Measurements from ENCODE around the gene HOXC5.

The HOXC5 gene

DNA sequence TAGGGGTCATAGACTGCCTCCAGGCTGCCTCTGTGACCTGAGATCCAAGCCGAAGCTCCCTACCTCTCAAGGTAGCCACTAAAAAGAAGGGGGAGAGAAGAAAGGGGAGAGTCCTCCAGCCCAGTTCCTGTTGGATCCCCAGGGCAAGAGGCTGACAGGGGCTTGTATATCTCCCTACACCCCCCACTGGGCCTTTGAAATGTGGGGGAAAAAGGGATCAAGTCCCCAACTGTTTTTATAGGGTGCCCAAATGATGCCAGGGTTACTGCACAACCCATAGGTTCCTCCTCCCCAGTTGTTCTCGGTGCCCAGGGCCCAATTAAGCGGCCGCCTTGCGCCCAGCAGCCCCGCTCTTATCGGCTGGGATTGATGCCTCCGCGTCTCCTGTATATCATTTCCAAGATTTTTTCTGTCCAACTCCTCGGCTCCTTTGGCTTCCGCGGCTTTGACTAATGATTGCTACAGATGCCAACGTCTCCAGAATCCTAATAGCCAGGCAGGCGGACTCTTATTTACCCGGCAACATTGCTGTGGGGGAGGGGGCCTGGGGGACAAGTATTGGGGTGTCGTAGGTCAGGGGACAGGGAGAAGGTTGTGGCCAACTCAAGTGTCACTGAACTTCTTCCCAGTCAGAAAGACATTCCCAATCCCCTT is 13.1 kb downstream of the HOXC5 start:
- no peak for DNase-seq (ENCODE audit: low read depth in 2 of 2)

DNA sequence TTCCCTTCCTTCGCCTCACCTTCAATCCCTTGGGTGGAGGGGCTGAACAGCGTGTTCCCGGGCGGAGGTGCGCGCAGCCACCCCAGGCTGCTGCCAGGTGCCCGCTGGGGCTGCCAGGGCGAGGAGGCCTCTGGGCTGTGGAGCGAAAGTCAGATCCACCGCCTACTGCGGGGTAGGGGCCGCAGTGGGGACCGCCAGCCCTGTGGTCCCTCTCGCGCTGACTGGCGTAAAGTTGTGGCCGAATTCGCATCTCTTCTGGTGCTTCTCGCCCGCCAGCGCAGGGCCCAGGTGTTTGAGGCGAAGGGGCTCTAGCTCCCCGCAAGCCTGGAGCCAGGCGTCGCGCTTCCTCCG is 13.9 kb downstream of the HOXC5 start:
- no peak for DNase-seq (ENCODE audit: low read depth in 2 of 2)

DNA sequence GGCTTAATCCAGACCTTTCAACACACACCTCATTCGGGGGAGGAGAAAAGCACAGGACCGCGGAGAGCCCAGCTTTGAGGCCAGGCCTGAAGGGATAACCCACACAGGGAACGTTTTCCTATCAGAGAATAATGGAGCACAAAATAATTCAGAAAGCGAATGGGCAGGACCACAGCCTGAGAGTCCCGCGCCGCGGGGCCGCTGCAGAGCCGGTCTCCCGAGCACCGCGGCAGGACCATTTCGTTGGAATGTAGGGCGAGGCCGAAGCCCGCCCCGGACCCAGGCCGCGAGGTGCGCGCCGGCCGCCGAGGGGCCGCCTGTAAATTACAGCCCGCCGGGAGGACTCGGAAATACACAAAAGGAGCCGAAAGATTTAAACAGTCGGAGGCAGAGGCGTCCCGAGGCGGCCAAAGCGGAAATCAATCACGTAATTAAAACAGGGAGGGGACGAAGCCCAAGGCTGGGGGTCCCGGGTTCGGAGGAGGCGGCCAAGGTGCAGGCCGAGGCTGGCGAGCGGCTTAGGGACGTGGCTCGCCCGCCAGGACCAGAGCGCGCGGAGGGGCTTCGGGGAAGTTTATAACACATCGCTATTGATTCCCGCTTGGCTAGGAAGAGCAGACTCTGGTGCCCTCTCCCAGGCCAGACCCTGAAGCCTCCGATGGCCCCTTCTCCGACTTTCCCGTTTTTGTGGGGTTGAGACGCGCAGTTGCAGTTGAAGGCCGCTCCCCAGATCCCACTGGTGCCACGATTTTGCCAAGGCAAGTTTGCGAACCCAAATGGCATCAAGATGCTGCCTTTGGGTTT is 14.5 kb downstream of the HOXC5 start:
- DNase-seq (ENCODE audit: low read depth in 2 of 2) = no peak

DNA sequence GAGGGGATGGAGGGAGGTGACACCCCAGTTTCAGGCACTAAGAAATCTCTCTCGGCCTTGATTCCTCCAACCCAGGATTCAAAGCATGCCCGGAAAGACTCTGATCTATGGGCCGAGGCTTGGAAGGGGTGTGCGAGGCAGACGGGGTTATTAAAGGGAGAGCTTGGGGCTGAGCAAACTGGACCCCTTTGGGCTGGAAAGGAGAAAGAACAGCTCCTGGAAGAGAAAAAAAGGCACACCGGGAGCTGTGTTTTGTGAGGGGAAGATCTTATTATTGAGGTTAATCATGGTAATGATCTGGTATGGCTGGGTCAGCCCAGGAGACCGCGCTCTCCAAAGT is 15.1 kb downstream of the HOXC5 start:
- DNase-seq (ENCODE audit: low read depth in 2 of 2) = no peak

DNA sequence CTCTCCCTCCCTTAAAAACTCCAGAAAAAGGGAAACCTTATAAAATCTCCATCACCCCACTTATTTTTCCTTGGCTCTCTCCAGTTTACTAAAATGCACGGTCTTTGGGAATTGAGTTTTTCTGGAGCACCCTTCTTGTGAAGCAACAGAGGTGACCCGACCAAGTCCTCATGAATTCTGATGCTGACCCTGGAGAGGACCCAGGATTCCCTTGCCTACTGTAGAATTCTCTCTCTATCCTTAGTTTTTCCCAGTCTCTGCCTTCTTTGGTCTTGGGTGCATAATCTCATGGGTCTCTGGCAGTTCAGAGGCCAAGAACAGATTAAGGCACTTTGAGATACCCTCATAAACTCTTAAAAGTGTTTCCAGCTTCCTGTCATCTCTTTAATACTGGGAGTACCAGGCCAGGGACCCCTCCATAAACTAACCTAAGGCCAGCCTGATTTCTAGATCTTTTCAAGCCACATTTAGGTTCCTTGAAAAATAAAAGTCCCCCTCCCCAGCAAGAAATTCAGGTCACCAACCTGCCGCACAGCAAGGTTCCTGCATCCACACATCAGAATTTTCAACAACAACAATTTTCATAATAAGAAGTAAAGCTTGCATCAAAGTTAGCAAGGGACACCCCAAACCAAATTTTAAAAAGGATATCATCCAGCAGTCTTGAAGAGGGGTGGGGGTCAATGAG is 15.7 kb downstream of the HOXC5 start:
- no peak for DNase-seq (ENCODE audit: low read depth in 2 of 2)

DNA sequence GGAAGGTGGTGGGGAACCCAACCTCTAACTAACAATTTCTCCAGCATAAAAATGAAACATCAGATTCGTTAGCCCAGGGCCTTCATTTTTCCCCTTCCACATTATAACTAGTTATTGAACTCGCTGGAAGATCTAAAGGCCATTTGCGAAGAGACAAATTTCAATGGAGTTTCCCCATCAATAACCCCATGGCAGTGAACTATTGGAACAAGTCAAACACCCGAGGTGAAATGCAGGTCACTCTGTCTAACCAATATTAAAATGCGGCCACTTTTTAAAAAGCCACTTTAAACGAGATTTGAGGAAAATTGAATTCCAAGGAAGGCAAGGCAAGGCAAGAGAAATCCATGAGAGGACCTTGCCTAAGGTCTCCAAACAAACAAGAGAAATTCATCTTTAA is 16.3 kb downstream of the HOXC5 start:
- no peak for DNase-seq (ENCODE audit: low read depth in 2 of 2)

DNA sequence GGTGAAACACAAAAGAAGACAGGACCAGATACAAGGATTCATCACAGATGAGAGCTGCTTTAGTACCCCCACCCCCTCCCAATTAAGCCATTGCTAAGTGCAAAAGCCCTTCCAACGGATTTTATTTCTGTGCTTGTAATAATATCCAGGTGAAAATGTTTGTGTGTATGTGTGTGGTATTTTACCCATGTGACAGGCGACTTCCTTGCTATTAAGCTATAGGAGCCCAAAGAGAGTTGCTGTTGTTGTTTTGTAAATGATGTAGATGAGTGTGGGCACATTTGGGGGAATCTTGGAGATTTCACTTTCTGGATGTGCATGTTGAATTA is 17.6 kb downstream of the HOXC5 start:
- no peak for DNase-seq (ENCODE audit: low read depth in 2 of 2)

DNA sequence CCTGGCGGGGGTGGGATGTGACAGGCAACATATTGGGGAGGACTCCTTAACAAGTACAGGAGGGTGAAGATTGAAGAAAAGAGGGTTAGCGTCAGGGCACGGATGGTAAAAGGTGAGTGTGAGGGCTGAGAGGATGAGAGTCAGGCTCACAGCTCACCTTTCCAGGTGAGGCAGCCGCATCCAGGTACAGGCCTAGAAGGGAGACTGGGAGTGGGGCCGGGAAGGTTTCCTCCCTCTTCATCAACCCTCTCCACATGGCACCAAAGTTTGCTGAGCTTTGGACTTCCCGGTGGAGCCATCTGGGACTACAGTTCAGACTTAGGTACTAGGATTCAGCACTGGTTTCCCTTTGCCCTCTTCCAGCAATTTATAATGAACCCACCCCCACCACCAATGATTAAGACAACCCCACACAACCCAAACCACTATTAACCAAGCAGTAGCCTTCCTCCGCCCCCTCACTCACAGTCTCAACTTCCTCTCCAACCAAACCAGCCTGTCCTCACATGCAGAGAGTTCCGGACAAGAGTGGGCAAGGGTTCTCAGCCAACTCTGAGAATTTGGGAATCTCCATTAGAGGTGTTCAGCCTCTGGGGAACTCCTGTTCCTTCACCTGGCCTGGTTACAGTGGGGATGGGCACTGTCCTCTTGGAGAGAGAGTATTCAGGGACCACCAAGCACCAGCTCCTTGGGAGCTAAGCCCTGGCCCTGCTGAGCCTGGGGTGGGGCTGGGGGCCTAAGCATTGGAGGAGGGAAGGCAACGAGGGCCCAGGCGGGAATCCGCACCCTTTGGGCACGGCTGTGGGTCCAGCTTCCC is 18.4 kb downstream of the HOXC5 start:
- no peak for DNase-seq (ENCODE audit: low read depth in 2 of 2)

DNA sequence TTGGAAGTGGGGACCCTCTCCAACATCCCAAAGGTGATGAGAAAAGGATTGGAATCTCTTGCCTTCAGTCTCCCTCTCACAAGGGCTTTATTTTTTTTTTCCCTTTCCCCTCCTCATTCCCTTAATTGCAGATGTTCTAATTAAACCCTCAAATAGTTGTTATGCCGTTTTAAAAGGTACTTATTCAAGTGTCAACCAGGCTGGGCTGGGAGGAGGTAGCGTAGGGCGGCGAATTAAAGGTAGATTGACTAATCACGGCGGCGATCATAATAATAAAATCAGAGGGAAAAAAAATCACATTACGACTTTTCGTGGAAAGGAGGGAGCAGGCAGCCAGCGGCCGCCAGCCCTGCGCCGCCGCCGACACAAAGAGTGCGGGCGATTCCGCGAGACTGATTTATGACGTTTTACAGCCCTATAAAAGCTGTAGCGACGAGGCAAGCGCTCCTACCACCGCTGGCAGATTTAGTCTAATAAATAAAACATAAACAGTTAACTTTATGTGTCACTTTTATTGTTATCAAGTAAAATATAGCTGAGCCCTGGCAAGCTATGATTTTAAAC is 19.1 kb downstream of the HOXC5 start:
- no peak for DNase-seq (ENCODE audit: low read depth in 2 of 2)

DNA sequence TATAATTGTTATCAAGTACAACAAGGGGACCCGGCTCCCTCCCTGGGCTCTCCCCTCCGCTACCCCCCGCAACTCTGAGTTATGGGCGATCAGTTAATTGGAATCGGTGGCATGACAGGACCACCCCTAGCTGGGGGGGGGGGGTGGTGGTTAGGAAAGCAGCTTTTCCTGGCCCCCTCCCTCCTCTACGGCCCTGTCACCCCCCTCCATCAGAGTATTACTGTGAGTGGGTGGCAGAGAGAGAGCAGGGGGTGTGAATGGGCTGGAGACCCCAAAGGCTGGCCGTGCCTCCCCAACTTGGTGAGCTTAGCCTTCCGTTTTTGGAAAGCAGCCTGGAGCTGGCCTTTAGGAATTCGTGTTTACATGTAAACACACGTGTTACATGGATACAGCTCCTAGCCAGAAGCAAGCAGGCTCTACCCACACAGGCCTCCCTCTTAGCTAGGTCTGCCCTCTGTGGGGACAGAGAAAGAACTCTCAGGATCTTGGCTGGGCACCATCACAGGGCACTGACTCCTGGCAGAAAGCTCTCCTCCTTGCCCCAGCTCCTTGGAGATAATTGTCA is 19.7 kb downstream of the HOXC5 start:
- no peak for DNase-seq (ENCODE audit: low read depth in 2 of 2)

DNA sequence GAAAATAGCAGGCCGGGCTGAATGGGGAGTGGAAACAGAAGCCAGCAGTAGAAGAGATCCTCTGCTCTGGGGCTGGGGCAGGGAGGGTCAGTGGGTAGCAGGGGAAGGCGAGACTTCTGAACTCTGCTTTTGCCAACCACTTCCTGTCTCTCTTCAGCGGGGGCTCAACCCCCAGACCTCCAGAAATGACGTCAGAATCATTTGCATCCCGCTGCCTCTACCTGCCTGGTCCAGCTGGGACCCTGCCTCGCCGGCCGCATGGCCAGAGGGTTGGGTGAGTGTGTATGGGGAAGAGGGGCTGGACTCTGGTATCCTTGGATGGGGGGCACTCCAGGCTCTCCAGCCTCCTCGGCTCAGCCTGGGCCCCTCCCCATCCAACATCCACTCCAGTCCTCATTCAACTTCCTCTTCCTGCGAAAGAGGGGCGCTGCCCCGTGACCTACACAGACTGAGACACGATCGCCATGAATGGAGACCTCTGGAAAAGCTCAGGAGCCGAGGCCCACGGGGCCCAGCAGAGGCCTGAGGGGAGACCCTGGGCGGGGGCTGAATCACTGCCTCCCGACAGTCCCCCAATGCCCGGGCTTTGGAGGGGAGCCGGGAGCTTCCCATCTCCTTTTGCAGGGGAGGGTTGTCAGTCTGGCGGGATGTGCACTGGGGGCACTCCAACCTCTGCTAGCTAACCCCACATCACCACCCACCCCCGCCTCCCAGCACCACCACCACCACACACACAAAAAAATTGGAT is 20.3 kb downstream of the HOXC5 start:
- DNase-seq (ENCODE audit: low read depth in 2 of 2) = no peak

DNA sequence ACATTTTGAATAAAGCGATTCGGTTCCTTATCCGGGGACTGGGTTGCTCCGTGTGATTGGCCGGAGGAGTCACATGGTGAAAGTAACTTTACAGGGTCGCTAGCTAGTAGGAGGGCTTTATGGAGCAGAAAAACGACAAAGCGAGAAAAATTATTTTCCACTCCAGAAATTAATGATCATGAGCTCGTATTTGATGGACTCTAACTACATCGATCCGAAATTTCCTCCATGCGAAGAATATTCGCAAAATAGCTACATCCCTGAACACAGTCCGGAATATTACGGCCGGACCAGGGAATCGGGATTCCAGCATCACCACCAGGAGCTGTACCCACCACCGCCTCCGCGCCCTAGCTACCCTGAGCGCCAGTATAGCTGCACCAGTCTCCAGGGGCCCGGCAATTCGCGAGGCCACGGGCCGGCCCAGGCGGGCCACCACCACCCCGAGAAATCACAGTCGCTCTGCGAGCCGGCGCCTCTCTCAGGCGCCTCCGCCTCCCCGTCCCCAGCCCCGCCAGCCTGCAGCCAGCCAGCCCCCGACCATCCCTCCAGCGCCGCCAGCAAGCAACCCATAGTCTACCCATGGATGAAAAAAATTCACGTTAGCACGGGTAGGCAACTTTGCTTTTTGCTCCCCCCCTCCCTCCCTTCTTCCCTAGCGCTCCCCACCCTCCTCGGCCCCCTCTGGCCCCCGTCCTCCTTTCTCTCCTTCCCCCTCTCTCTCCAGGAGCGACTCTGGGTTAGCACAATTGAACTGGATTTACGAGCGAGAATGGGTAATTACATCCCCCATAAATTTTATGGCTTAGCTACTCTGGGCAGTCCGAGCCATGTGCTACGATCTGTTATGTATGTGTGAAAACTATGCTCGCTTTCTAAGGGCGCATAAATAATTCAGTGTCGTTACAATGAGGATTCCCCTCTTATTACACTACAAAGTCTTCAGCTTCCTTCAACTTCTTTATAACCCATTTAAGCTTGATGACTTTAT is 21.2 kb downstream of the HOXC5 start, which contains the start of gene HOXC4:
Gene HOXC4 (plus strand): TSS at position 85 of the 991 bp plus-strand sequence. CDS start 88 bp downstream, at position 173.
- no peak for DNase-seq (ENCODE audit: low read depth in 2 of 2)

DNA sequence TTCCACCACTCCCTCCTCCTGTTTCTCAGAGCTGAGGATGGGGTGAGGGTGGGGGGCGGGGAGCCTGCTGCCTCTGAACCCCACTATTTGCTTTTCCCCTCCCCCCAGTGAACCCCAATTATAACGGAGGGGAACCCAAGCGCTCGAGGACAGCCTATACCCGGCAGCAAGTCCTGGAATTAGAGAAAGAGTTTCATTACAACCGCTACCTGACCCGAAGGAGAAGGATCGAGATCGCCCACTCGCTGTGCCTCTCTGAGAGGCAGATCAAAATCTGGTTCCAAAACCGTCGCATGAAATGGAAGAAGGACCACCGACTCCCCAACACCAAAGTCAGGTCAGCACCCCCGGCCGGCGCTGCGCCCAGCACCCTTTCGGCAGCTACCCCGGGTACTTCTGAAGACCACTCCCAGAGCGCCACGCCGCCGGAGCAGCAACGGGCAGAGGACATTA is 21.9 kb downstream of the HOXC5 start:
- DNase-seq (ENCODE audit: low read depth in 2 of 2) = no peak

DNA sequence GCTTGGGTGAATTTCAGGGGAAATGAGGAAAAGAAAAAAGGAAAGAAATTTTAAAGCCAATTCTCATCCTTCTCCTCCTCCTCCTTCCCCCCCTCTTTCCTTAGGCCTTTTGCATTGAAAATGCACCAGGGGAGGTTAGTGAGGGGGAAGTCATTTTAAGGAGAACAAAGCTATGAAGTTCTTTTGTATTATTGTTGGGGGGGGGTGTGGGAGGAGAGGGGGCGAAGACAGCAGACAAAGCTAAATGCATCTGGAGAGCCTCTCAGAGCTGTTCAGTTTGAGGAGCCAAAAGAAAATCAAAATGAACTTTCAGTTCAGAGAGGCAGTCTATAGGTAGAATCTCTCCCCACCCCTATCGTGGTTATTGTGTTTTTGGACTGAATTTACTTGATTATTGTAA is 22.7 kb downstream of the HOXC5 start:
- DNase-seq (ENCODE audit: low read depth in 2 of 2) = no peak

DNA sequence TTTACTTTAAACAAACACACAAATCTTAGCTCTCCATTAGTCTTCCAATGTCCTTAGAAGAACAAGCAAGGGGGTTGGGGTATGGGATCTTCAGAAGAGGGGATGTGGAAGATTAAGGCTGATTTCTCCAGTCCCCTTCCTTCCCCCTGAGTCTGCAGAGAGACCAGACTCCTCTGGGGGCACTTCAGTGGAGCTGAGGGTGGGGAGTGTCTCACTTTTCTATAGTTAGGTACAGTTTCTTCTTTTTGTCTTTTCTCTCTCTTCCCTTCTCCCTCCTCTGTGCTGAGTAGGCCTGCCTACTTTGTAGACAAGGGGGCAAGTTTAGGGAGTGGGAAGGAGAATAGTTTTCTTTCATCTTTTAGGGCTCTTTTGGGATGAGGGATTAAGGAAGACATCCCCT is 23.3 kb downstream of the HOXC5 start:
- DNase-seq (ENCODE audit: low read depth in 2 of 2) = no peak

DNA sequence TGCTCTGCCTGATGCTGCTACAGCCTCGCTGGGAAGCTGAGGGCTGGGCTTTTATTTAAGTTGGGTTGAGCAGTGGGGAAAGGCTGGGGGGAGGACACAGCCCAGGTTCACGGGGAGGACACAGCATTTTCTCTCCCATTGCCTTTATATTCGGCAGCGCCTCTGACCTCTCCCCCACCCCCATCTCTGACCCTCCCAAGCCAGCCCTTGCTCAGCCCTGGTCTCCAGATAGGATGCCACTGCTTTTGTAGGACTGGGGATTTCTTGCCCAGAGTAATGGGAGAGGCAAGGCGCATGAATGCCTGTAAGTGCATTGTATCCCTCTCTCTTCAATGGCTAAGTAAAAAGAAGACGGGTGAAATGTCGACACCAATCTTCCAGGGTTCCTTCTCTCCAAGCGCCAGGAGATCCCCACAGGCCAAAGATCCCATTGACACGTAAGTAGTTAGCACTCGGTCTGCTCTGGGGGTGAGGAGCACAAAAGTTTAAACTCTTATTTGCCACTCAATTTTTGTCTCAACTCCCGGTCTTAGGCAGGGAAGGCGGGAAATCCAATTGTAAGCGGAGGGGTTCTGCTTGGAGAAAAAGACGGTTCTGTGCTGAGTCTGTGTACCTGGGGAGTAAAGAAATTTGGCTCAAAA is 25.4 kb downstream of the HOXC5 start:
- DNase-seq (ENCODE audit: low read depth in 2 of 2) = no peak

DNA sequence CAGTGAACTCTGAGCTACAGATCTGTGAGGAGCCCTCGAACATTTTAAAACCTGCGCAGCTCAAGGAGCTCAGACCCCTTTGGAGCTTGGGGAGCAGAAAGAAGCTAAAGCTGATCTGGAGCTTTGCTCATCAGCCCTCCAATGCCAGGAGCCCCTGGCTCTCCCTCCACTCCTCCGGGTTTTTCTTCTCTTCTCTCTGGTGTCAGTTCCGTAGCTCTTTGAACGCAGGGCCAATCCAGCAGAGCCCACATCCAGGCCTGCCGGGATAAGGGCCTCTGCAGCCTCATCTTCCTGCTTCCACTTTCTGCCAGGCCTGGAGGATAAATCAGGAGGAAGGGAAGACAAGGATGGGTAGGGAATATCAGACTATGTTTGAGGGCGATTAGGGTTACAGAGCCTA is 26.8 kb downstream of the HOXC5 start:
- no peak for DNase-seq (ENCODE audit: low read depth in 2 of 2)

DNA sequence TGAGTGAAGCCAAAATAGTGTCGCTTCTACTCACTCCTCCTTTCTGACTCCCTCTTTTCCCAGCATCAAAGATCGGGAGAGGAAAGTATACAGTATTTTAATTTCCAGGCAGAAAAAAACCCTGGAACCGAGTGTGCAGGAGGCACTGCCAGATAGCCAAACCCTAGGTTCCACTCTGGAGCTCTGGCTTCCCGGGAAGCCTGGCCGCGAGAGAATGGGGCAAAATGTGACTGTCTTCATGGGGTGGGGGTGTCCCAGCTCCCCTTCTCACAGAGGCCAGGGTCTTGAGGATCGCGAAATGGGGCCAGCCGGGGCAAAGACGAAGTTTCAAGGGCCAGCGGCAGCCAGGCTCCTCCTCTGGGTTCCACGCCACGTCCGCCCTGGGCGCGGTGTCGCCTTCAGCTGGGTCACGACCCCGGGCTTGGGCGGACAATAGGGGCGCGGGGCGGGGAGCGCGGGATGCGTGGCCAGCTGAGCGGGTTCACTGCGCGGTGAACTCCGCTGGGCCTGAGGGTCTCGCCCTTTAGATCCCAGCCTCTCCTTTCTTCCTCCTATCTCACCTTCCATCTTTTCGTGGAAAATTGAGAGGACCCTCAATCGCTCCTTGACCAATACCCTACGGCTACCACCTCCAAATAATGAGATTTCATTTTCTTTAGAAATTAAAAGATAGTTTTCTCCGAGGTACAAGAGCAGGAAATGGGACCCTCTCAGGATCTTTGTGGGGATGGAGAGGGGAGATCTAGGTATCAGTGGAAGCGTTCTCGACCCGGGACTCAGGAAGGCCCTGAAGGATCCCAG is 27.5 kb downstream of the HOXC5 start:
- no peak for DNase-seq (ENCODE audit: low read depth in 2 of 2)
